Calu3 (cell line): ENCODE results near the gene ANKDD1A. TPM values are rescaled to one million over a fixed set of nuclear protein-coding genes. Genes with fewer than 3 reads are reported as not detected.

ENCODE experiments used
- BruUV-seq: library from RNA; stranded (reverse); fragments of 400-500 nt; replicated peaks from 2 replicates; lab custom pipeline; 2021; lab: Mats Ljungman, UMichigan
- CTCF ChIA-PET: fragments of 300-600 bp; sonication (Branson Sonifier 250); formaldehyde crosslinking; loops from one replicate; lab custom pipeline; 2022; ENCODE audit warnings: antibody characterized with exemption; lab: Charles Lee
- DNase-seq: peaks from one replicate; pipeline ENCODE4 v3.0.0; 2022
- H3K27ac Mint-ChIP-seq: one replicate; pipeline ENCODE4 v1.8.0; 2022; ENCODE audit warnings: mixed read lengths; ENCODE audit not compliant: unreplicated experiment
- H3K27me3 Mint-ChIP-seq: one replicate; pipeline ENCODE4 v1.8.0; 2022; ENCODE audit warnings: mixed read lengths; ENCODE audit not compliant: unreplicated experiment
- H3K36me3 Mint-ChIP-seq: one replicate; pipeline ENCODE4 v1.8.0; 2022; ENCODE audit warnings: mild to moderate bottlenecking, moderate library complexity, mixed read lengths; ENCODE audit not compliant: insufficient read depth, unreplicated experiment
- H3K4me1 Mint-ChIP-seq: one replicate; pipeline ENCODE4 v1.8.0; 2022; ENCODE audit warnings: mild to moderate bottlenecking, low read depth, mixed read lengths; ENCODE audit not compliant: unreplicated experiment
- H3K4me3 Mint-ChIP-seq: one replicate; pipeline ENCODE4 v1.8.0; 2022; ENCODE audit warnings: mild to moderate bottlenecking, low read depth, moderate library complexity, mixed read lengths; ENCODE audit not compliant: unreplicated experiment
- H3K9me3 Mint-ChIP-seq: one replicate; pipeline ENCODE4 v1.8.0; 2022; ENCODE audit warnings: low read depth, mixed read lengths; ENCODE audit not compliant: unreplicated experiment
- CTCF ChIP-seq: fragments of 200-600 bp; IDR thresholded peaks from one replicate; pipeline ENCODE4 v1.8.0; 2022; ENCODE audit warnings: antibody characterized with exemption; ENCODE audit not compliant: unreplicated experiment
- intact Hi-C: fragments of 100-400 bp; cut with micrococcal nuclease; formaldehyde crosslinking; loops from one replicate; pipeline ENCODE4 v1.10.0; 2022; ENCODE audit not compliant: unreplicated experiment
- total RNA-seq: library from RNA; stranded (reverse); gene quantifications from 2 replicates; pipeline ENCODE4 v1.2.3, GENCODE V29; 2022

Gene ANKDD1A
- total RNA-seq, 1 experiment from 2014 or later, result 0.42 TPM

- Mint-ChIP-seq H3K9me3 (no peaks in the 10 kb centered on the region), H3K4me1 (no peaks in the 10 kb centered on the region), H3K4me3 (no peak overlapping the region), H3K27ac (no peak overlapping the region), H3K36me3 (no peaks in the 10 kb centered on the region), H3K27me3 (no peaks in the 10 kb centered on the region)
- intact Hi-C loops, result no loop called here
- BruUV-seq, result no TSS peak
- CTCF ChIA-PET, result interaction anchor here (0.7 kb wide), 1 partner anchor 112 kb away, joined by 5 read pairs; no protein-coding TSS in a partner anchor
- no peak for TF ChIP-seq CTCF
- DNase-seq, result no peak
Observed at GRCh38 chr15:64875641-64876223, 36.0 kb upstream of the ANKDD1A start.

GRCh38 chr15:64877435-64877834, 34.3 kb upstream of the ANKDD1A start:
- H3K9me3 Mint-ChIP-seq, result no peaks in the 10 kb centered on the region
- CTCF ChIA-PET, result interaction anchor here (1.1 kb wide), 1 partner anchor 73 kb away, joined by 4 read pairs; no protein-coding TSS in a partner anchor
- BruUV-seq, result no TSS peak
- no peak overlapping the region for H3K4me3 Mint-ChIP-seq
- H3K4me1 Mint-ChIP-seq, result no peaks in the 10 kb centered on the region
- no peak for TF ChIP-seq CTCF
- no peak for DNase-seq
- H3K36me3 Mint-ChIP-seq, result no peaks in the 10 kb centered on the region
- no peak overlapping the region for H3K27ac Mint-ChIP-seq
- intact Hi-C loops, result no loop called here
- no peaks in the 10 kb centered on the region for H3K27me3 Mint-ChIP-seq

GRCh38 chr15:64878705-64879104, 33.0 kb upstream of the ANKDD1A start:
- no peak for TF ChIP-seq CTCF
- peaks cover 5% of the 10 kb centered on the region for H3K4me1 Mint-ChIP-seq
- CTCF ChIA-PET, result no interaction called here
- H3K27ac Mint-ChIP-seq, result no peak overlapping the region
- no peaks in the 10 kb centered on the region for H3K9me3 Mint-ChIP-seq
- H3K36me3 Mint-ChIP-seq, result no peaks in the 10 kb centered on the region
- intact Hi-C loops, result no loop called here
- H3K27me3 Mint-ChIP-seq, result no peaks in the 10 kb centered on the region
- H3K4me3 Mint-ChIP-seq, result no peak overlapping the region
- no TSS peak for BruUV-seq
- DNase-seq, result no peak

GRCh38 chr15:64883100-64883581, 28.6 kb upstream of the ANKDD1A start:
- Mint-ChIP-seq H3K4me1 (peaks cover 13% of the 10 kb centered on the region), H3K36me3 (no peaks in the 10 kb centered on the region), H3K9me3 (no peaks in the 10 kb centered on the region), H3K4me3 (no peak overlapping the region), H3K27ac (no peak overlapping the region), H3K27me3 (no peaks in the 10 kb centered on the region)
- DNase-seq, result no peak
- no TSS peak for BruUV-seq
- intact Hi-C loops, result no loop called here
- TF ChIP-seq CTCF, result no peak
- CTCF ChIA-PET, result interaction anchor here (0.8 kb wide), 1 partner anchor 187 kb away, joined by 3 read pairs; no protein-coding TSS in a partner anchor
